HG03196 (cell line): ENCODE data around the gene DISC1.

Source experiments
- ATAC-seq: cut with Tn5 transposase; IDR thresholded peaks from one replicate; pipeline ENCODE4 v1.9.1; 2021; ENCODE audit not compliant: unreplicated experiment

Gene DISC1

DNA sequence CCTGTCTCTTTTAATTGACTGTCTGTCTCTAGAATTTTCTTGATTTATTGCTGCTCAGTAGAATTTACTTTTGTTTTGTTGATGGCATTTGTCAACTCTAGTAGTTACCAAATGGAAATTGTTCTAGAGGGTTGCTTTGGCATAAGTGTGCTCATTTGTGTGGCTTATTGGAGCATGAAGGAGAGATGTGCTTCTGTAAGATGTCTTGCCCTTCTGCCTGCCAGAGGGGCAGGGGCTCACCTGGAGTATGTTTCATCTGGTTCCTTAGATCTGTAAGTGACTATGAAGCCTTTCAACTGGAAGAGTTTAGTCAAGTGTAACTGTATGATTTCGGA lies 345.5 kb downstream of the DISC1 start:
- no peak for ATAC-seq

DNA sequence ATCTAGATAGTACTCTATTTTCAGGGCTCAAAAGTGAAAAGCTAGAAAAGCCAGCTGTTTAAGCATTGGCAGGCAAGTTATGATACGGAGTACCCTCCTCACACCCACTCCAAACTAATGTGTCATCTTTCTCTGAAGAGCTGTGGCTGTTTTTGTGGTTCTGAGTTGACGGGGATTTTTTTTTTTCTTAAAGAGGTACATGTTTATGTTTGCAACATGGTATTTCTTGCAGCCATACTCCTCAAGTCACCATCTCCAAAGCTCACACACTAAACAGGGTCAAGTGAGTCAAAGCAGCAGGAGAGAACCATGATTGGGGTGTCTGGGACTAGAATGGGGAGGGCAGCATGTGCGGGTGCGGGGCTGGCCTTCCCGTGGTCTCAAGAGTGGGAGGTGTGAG lies 347.2 kb downstream of the DISC1 start:
- ATAC-seq = no peak

DNA sequence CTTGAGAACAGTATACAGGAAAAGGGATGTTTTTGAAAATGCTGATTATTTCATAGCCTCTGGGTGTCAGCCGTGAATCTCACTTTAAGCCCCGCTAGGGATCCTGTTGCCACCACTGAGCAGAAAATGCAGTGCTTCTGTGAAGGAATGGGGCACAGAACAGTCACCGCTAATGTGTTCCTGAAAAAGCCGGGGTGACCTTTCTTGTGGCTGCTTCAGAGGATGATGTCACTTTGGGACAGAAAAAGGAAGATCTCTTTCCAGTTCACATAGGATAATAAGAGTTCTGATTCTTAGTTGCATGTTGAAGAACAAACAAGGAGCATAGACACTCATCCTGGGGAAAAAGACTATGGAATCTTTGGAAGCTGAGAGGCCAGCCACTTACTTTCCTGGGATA lies 349.6 kb downstream of the DISC1 start:
- ATAC-seq = no peak

DNA sequence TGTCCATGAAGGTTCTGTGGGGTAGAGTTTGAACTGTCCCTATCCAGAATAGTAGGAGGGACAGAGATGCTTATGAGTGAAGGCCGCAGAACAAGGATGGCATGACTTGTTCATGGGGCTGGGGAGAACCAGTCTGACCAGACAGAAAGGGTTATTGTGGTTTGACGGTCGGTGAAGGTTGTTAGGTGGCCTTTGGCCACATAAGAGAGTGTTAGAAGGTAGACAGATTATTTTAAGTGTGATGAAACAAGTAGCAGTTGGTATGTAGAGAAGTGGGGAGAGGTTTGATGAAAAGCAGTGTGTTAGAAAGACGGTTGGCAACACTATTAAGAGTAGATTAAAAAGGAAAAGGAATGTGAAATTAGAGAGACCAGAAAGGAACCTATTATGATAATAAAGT lies 355.1 kb downstream of the DISC1 start:
- ATAC-seq = no peak

DNA sequence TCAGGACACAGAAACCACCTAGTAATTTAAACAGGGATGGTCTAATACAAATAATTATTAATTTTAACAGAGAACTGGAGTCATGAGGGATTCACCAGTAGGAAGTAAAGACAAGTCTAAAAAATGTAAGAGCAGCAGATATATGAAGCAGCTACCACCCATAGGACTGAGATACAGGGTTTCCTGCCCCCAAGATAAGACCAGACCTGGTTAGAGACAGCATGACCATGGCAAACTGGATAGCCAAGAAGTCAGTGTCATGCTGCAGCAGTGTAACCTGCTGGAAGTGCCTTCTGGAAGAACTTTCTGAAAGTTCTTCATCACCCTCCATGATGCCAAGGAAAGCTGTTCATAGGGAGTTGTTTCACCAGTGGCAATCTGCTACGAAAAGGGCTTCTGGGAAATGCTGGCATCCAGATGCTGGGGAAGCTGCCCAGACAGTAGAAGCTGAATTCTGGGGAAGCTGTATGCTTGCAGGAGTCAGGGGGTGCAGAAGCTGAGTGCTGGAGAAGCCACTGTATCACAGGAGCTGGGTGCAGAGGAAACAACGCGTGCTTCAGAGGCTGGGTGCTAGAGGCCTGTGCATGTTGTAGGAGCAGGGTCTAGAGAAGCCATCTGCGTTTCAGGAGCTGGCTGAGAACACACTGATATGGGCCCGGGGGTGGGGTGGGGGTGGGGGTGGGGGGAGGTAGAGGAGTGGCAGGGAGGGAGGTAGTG lies 356.4 kb downstream of the DISC1 start:
- no peak for ATAC-seq

DNA sequence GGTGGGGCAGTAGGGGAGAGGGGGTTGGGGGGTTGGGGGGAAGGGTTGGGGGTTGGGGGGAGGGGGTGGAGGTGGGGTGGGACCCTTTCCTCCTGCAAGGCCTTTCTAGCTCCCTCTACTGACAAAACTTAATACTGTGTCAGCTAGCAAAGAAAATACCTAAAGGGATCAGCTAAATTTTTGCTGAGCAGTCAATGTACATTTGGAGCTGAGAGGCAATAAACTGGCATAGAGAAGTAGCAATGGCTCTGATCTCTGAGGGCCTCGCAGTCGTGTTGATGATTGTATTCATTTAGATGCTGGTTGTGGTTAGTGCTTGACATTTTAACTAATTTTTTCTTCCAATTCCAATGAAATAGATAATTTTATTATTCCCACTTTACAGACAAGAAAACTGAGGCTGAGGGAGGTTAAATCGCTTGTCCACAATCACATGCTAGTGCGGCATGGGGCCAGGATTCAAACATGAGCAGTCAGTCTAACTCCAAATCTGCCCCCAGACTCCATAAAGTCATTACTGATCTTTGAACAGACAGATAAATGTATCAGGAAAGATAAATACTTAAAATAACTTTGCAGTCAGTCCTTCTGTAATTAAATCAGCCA lies 357.1 kb downstream of the DISC1 start:
- no peak for ATAC-seq

DNA sequence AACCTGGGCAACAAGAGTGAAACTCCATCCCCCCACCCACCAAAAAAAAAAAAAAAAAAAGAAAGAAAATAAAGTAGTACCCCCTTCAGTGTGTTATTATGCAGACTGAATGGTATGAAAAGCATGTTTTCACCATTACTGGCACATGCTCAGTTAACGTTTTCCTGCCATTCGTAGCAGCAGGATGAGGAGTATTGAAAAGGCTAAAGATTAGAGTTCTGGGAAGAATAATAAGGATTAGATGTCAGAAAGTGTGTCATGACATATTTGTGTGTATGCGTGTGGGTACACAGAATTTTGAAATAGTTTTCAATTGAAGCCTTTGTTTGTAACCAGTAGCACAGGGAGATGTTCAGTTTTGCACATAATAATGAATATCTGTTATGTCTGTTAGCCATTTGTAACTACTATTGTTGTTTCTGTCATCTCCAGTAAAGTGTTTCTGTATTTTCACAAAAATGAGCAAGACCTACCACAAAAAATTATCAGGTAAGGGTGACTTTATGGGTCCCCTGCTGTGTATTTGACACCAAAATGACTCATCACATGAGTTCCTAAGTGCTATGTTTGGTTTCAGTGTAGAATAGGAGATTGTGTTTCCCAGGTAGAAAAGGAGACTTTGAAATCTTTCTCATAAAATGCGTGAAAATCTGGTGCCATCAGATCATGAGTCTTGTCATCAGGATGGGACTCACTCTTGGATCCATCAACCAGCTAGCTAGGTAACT lies 358.9 kb downstream of the DISC1 start:
- ATAC-seq = no peak

DNA sequence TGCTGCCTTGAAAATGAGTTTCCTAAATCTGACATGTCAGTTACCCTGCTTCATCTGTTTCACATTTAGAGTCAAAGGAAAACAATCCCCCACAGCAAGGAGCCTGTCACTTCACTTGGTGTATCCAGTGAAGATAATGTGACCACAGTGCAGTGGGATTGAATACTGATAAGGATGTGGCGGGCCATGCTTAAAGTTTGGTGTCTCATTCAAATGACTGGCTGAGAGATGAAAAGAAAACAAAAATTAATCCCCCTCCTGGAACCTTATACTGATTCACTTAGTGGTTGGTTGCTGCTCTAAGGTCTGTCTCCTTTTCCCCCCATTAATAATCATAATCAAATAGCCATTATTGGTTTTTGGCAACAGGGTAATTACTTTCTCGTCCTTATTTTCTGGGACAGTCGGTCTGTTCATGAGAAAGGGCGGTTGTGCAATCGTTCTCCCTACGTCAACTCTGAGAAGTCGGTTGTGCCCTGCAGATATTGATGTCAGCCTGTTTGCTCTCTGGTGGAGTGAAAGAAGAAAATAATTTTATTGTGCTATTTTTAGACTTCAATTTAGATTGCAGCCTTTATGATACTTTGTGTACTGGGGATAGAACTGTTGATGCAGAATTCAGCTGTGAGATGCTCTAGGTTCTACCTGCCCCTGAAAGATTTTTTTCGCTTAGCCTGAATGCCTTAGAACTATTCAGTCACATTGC lies 360.2 kb downstream of the DISC1 start:
- ATAC-seq = no peak

DNA sequence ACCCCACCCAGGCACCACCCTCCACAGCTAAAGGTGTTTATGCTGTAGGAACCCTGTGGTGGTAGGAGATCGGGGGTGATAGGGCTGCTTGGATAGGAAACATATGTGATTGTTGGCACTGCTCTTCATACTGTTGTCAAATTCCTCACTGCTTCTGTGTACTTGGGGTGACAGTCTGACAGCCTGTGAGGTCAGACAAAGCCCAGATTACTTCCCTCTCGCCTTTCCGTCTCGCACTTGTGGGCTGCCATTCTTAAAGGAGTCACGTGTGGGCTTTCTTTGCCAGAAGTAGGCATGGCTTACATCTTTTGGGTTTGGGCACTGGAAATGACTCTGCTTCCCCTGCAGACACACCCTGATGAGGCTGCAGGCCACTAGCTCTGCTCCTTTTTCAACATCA lies 363.8 kb downstream of the DISC1 start:
- ATAC-seq = no peak

DNA sequence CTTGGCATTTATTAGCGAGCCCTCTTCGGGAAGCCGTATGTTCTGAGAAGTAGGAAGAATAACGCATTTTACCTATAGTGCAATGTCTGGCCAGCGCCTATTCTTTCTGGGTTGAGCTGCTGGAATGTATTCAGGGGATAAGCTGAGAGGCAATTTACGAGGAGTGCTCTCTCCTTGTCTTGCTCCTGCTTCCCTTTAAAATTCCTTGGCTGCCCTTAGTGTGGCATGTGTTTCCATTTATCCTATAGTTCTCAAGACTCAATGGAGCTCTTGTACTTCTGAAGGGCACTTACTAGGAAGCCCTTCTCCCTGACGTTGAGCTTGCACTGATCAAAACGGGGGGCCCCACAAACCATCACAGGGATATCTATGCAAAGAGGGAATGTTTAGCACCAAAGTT lies 364.6 kb downstream of the DISC1 start:
- no peak for ATAC-seq

DNA sequence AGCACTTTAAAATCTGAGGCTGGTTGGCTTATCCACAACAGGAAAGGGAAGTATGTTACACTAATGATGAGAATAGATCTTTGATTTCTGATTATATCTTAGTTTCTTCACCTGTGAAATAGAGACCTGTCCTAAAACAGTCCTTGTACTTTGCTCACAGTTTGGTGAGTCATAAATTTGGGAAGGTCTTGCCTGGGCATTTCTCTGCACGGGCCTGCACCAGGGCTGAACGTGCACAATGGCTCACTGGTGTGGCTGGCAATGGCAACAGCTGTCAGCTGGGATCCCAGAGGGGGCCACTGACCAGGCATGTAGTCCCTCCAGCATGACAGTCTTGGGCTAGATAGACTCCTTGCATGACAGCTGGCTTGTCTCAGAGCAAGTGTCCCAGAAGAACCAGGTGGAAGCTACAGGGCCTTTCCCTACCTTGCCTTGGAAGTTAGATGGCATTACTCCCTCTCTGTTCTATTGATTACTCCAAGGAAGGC lies 367.4 kb downstream of the DISC1 start:
- no peak for ATAC-seq

DNA sequence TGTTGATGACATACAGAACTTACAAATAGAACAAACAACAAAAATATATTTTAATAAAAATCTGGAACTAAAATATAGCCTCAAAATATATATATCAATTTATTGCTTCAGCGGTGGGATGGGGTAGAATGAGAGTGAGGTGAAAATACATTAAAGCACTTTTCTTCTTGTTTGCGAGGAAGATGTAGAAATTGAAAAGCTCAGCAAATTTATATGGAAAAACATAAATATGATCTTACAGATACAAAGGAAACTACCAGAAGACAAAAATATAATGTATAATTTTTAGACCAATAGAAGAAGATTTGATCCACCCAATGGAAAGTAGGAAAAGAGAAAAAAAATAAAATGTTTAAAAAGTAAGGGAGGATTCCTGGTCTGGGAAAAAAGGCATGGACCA lies 372.2 kb downstream of the DISC1 start:
- no peak for ATAC-seq

DNA sequence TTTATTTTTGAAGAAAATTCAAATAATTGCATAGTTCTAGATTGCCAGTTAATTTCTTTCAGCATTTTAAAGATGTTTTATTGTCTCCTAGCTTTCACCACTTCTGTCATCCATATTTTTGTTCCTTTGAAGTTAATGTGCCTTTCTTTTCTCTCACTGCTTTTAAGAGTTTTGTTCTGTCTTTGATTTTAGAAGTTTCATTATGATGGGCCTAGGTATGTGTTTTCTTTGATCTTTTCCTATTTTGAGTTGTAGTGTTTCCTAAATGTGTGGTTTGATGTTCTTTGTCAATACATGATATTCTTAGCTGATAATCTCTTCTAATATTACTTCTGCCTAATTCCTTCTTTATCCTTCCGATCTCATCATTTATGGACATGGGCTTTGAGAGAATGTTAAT lies 378.7 kb downstream of the DISC1 start:
- ATAC-seq = no peak

DNA sequence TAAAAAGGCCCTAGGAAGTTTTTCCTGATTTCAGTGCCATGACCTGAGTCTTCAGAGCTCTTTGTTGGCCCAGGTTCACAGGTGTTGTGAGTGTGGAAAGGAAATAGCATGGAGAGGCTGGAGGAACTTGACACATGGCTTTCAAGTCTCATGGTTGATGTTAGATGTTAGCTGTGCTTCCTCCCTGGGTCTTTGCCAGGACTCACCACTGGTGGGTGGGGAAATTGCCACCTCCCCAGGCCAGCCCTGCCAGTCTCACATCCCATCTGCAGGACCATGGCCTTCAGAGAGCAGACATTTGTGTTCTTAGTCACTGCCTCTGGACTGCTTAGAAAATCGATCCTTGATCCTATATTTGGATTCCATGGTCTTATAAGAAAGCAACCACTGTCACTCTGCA lies 383.2 kb downstream of the DISC1 start:
- ATAC-seq = no peak

DNA sequence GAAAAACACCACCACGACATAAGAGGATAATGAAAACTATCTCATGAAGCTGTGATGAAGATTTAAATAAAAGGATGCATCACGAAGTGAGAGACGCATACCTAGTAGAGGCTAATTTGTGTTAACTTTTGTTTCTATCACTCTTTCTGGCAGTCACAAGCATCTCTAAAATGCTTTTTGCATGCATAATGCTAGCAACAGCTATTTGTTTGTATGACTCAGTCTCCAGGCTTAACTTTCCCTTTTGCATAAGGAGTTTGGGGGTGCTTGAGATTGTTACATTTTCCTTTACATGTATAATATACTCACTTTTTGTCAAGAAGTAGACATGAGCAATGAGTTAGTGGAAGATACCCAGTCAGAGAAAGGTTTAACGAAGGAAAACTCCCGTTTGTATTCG lies 385.4 kb downstream of the DISC1 start:
- no peak for ATAC-seq

DNA sequence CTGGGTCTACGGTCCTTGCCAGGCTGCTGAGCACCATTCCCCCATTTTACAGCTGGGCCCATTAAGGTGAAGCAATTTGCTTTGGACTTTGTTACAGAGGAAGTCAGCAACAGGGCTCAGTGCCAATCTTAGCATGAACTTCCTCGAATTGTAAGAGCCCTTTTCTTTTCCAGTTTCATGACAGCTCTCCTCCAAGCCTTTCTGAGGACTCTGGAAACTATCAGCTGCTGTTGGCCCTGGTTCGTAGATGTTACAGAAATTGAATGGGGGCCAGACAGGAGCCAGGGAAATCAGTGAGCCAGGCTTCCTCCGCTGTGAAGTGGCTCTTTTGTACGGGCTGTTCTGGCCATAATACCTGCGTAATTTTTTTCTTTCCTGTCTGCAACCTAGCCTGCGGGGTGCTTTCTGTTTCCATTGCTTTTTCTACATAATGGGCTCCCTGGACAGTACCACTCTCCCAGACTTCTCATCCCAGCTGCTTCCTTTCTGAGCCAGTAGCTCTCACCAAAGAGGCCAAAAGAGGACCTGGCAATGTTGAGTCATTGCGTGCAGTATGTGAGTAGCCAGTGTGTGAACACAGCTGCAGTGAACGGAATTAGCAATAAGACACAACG lies 386.3 kb downstream of the DISC1 start:
- ATAC-seq = no peak

DNA sequence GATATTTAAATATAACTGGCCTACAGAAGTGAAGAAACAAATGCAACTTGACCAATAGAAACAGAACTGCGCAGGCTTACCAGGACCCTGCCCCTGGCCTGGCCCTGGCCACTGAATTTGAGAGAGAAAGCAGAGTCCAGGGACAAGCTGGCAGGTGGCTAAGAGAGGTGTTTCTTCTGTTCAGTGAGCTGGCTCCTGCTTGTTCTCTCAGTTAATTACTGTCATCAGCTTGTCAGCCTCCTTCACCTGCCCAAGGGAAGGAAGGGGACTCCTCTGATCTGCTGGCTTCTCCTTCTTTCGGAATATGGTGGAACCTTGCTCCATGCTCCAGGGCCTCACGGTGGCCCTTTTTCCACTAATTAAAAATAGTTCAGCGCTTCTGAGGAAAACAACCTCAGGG lies 388.4 kb downstream of the DISC1 start:
- ATAC-seq = no peak

DNA sequence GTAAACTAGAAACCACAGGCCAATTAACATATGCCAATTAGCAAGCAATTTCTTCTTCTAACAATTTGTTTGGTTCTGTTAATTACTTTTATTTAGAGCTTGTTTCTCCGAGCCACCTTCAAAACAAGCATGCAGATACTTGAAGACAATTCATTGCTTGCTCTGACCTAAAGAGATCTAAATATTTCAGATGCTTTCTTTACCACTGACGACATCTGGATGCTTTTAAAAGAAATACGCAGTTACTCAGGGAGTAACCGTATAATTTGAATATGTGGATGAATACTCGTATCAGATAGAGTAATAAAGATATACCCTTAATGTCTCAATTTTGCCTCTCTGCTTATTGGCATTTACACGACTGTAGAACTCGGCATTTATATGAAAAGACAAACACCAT lies 390.0 kb downstream of the DISC1 start:
- no peak for ATAC-seq

DNA sequence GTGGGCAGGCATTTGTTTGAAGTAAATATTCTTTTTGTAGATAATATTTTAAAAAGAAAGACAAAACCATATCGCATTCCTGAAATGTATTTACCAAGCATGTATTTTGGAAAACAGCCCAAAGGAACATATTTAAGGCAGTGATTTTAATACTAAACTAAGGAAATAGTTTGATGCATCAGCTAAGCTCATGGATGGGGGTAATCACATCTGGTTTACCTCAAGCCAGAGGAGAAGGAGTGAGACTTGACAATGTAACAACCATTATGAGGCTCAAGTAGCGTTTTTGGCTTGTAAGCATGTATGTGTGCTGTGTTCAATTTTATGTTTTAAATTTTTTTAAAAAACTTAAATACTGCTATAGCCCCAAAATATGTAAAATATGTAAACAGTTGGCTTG lies 390.5 kb downstream of the DISC1 start:
- ATAC-seq = no peak

DNA sequence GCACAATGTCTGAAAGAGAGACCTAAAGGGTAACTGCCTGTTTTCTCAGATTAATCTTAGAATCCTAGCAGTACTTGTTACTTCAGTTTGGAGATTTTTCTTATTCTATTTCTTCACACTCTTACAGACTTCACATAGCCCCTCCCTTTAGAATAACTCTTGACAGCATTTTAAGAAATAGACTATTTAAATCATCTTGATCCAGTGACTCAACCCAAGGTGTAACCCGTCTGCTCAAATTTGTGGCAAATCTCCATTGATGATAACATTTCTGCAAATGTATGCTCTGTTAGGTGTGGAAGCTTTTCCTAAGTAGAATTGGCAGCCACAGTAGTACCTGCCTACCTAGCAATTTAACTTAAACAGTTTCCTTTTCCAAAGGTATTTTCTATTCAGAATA lies 391.2 kb downstream of the DISC1 start:
- ATAC-seq = no peak

DNA sequence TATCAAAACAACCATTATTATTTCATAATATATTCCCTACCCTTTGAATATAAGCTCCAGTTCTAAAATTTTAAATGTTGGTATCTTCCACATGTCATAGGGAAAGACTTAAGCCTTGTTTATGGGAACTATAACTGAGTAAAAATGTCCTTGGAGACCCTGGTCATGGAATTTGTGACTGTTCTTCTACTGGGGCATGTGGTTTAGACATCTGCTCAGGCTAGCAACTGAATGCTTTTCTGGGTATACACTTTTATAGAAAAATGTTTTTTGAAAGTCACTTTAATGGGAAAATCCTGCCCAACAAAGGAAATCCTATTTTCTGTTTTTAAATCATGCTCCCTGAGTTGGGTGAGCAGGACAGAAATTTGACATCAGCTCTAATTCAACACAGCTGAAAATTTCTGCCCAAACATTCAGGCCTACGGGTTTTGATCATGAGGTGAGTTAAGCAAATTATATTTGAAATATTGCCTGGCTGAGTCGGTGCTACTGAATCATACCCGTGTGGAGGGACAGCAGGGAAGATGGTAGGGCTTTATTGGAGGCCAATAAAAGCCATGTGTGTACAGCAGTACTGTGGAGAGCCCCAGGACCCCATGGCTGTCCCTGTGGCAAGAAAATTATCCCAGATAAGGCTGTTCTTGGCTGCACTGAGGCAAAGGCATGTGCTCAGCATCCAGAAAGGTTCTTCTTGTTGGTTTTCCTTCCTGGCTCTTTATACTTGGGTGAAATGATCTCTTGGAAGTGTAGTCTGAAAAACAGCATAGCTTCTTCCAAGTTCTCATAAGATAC lies 391.8 kb downstream of the DISC1 start:
- no peak for ATAC-seq
